NB4 (cell line): ENCODE results near the gene CCR4.

ENCODE experiments used
- POLR2A ChIP-seq: IDR thresholded peaks from 2 replicates; pipeline ENCODE4 v1.6.1; 2011; ENCODE audit warnings: mild to moderate bottlenecking; ENCODE audit not compliant: insufficient read length; ENCODE audit errors: extremely low read depth
- TF ChIP-seq, protein P1 (sequence below): IDR thresholded peaks from one replicate; pipeline ENCODE4 v1.5.1; 2012; ENCODE audit warnings: low read depth, low read length

GRCh38 chr3:32919920-32920319, 31.5 kb upstream of the CCR4 start:
- TF ChIP-seq, protein P1, sequence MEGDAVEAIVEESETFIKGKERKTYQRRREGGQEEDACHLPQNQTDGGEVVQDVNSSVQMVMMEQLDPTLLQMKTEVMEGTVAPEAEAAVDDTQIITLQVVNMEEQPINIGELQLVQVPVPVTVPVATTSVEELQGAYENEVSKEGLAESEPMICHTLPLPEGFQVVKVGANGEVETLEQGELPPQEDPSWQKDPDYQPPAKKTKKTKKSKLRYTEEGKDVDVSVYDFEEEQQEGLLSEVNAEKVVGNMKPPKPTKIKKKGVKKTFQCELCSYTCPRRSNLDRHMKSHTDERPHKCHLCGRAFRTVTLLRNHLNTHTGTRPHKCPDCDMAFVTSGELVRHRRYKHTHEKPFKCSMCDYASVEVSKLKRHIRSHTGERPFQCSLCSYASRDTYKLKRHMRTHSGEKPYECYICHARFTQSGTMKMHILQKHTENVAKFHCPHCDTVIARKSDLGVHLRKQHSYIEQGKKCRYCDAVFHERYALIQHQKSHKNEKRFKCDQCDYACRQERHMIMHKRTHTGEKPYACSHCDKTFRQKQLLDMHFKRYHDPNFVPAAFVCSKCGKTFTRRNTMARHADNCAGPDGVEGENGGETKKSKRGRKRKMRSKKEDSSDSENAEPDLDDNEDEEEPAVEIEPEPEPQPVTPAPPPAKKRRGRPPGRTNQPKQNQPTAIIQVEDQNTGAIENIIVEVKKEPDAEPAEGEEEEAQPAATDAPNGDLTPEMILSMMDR: no peak
- no peak for TF ChIP-seq POLR2A
